Loucy (cell line): ENCODE data around the gene TMED8.

ENCODE experiments used
- EZH2phosphoT487 ChIP-seq: fragments of 200-600 bp; IDR thresholded peaks from 2 replicates; pipeline ENCODE4 v1.6.1; 2018; ENCODE audit warnings: antibody characterized with exemption, mild to moderate bottlenecking, moderate library complexity, borderline replicate concordance
- TF ChIP-seq, protein P1 (sequence below): fragments of 200-600 bp; sonication (generic); conservative IDR thresholded peaks from 2 replicates; pipeline ENCODE4 v1.5.1; 2014; ENCODE audit warnings: mild to moderate bottlenecking, antibody characterized with exemption, low read length

DNA sequence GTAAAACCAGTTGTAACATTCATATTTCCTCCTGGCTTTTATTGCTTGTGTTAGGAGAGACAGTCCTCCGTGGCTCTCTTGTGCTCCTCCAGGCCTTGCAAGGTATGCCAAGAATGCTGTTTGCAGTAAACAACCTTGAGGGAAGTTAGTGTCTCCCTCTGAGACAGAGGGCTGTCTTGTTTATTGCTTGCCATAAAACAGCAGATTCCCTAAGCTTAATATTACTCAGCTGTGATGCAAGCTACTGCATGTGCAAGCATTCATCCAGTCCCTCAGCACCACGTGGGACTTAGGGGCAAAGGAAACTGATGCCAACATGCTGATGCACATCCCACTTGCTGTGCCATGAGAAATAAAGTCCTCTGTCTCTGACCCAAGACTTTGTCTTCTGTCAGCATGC, 62.9 kb downstream of the TMED8 start:
- TF ChIP-seq, protein P1, sequence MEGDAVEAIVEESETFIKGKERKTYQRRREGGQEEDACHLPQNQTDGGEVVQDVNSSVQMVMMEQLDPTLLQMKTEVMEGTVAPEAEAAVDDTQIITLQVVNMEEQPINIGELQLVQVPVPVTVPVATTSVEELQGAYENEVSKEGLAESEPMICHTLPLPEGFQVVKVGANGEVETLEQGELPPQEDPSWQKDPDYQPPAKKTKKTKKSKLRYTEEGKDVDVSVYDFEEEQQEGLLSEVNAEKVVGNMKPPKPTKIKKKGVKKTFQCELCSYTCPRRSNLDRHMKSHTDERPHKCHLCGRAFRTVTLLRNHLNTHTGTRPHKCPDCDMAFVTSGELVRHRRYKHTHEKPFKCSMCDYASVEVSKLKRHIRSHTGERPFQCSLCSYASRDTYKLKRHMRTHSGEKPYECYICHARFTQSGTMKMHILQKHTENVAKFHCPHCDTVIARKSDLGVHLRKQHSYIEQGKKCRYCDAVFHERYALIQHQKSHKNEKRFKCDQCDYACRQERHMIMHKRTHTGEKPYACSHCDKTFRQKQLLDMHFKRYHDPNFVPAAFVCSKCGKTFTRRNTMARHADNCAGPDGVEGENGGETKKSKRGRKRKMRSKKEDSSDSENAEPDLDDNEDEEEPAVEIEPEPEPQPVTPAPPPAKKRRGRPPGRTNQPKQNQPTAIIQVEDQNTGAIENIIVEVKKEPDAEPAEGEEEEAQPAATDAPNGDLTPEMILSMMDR, result no peak
- no peak for TF ChIP-seq EZH2phosphoT487
